Bronchial epithelial cell (primary cell): ENCODE measurements around the gene MICAL3. TPM values are rescaled to one million over a fixed set of nuclear protein-coding genes. Genes with fewer than 3 reads are reported as not detected.
A peak's percentile ranks its signal among the peaks of the same experiment; 100 is the strongest.
"Not testable (repeated sequence)": the region's sequence is repeated elsewhere in the genome, so short reads cannot be mapped to it uniquely, and the experiment has no call there.

ENCODE experiments used
- DNase-seq: peaks from one replicate; pipeline ENCODE4 v3.0.0-alpha.2; 2010; ENCODE audit warnings: low read depth
- FAIRE-seq: peaks from 2 replicates; lab custom pipeline; 2011; peaks lifted over from hg19 to GRCh38; lab: Jason Lieb, UNC
- H3K27me3 ChIP-seq: 2 replicates; pipeline ENCODE4 v1.5.1; 2011; ENCODE audit warnings: low read length; ENCODE audit not compliant: control insufficient read depth, insufficient read depth
- H3K36me3 ChIP-seq: 2 replicates; pipeline ENCODE4 v1.5.1; 2011; ENCODE audit warnings: low read length; ENCODE audit not compliant: control insufficient read depth, insufficient read depth
- H3K4me3 ChIP-seq: 2 replicates; pipeline ENCODE4 v1.5.1; 2011; ENCODE audit warnings: mild to moderate bottlenecking, low read depth, low read length, control low read depth
- total RNA-seq: library from RNA; depleted of rRNA; stranded (reverse); fragments of >200 nt; gene quantifications from 2 replicates; pipeline ENCODE4 v1.2.1, GENCODE V29; 2014
- TF ChIP-seq, protein P1 (sequence below): IDR thresholded peaks from 2 replicates; pipeline ENCODE4 v1.5.1; 2011; ENCODE audit warnings: mild to moderate bottlenecking, moderate library complexity, low read length, control low read depth, inconsistent platforms; ENCODE audit not compliant: insufficient read depth, severe bottlenecking

MICAL3 gene
- total RNA-seq, 1 donor from 2014 or later: 13.4 TPM

DNA sequence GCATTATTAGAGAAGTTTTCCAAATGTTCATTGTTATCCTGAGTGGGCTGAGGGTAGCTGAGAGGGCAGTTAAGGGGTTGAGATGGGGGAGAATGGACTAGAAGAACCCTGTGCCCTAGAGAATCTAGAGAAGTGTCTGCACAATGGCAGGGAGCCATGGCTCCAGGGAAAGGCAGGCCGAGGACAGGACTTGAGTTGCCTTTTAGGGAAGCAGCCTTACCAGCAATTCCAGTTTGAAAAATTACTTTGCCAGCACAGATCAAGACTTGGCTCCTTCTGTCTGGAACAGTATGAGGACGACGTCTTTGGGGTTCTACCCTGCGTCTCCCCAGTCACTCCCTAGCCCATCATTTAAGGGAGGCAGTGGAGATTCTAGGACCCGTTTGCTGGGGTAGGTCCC, 25.7 kb upstream of the MICAL3 start:
- peak; percentile 36 for FAIRE-seq
- no peak for DNase-seq
- Histone ChIP-seq H3K27me3 (no peaks in the 10 kb centered on the region), H3K4me3 (no peak overlapping the region), H3K36me3 (no peaks in the 10 kb centered on the region)
- TF ChIP-seq, protein P1, sequence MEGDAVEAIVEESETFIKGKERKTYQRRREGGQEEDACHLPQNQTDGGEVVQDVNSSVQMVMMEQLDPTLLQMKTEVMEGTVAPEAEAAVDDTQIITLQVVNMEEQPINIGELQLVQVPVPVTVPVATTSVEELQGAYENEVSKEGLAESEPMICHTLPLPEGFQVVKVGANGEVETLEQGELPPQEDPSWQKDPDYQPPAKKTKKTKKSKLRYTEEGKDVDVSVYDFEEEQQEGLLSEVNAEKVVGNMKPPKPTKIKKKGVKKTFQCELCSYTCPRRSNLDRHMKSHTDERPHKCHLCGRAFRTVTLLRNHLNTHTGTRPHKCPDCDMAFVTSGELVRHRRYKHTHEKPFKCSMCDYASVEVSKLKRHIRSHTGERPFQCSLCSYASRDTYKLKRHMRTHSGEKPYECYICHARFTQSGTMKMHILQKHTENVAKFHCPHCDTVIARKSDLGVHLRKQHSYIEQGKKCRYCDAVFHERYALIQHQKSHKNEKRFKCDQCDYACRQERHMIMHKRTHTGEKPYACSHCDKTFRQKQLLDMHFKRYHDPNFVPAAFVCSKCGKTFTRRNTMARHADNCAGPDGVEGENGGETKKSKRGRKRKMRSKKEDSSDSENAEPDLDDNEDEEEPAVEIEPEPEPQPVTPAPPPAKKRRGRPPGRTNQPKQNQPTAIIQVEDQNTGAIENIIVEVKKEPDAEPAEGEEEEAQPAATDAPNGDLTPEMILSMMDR: no peak

DNA sequence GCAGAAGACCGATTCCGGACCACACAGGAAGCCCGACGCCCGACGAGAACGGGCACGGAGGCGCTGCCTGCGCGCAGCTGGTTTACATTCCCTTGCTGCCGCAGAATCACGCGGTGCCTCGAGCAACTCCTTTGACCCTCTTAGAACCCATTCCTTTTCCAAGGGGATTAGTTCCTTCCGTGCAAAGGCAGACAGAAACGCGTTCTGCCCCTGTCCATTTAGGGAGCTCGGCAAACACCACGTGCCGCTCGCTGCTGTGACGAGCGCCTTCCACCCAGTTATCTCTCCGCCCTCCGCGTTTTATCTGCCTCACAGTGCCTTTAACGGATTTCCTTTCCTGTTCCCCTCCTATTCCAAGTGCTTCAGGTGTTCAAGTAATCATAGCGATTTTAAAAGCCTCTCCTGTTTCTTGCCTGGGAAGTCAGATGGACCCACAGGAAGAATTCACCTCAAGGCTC, 24.1 kb upstream of the MICAL3 start:
- FAIRE-seq (no peak), DNase-seq (no peak)
- Histone ChIP-seq H3K36me3 (no peaks in the 10 kb centered on the region), H3K4me3 (no peak overlapping the region), H3K27me3 (no peaks in the 10 kb centered on the region)
- TF ChIP-seq, protein P1: no peak

DNA sequence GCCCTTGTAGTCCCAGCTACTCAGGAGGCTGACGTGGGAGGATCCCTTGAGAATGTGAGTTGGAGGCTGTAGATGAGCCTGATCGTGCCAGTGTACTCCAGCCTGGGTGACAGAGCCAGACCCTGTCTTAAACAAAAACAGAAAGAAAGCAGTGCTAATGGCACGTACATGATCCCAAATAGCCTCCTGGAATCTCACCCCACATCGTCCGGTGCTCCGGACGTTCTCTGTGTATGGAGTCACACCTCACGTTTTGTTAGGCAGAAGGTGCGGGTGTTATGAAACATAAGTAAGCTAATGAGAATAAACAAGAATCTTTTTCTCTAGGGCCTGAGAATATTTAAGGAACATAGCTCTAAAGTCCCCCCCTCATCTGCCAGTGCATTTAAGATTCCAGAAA, 23.7 kb upstream of the MICAL3 start:
- Histone ChIP-seq H3K27me3 (no peaks in the 10 kb centered on the region), H3K36me3 (no peaks in the 10 kb centered on the region), H3K4me3 (no peak overlapping the region)
- TF ChIP-seq, protein P1: no peak
- no peak for FAIRE-seq
- DNase-seq: no peak

DNA sequence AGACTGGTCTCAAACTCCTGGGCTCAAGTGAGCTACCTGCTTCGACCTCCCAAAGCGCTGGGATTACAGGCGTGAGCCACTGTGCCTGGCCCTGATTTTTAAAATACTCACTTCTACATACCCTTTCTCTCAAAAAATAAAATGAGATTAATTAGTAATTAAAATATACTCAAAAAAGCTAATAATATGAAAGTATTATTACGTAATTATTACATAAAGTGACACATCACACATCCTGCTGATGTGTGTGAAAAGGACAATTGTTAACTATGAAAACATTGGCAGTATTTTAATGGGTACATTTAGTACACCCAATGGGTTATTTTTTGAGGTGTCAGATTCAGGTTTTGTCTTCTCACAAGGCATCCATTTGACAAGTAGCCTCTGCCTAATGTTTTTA, 21.4 kb upstream of the MICAL3 start:
- H3K27me3 ChIP-seq: no peaks in the 10 kb centered on the region
- no peak for DNase-seq
- no peak overlapping the region for H3K4me3 ChIP-seq
- TF ChIP-seq, protein P1: no peak
- no peak for FAIRE-seq
- no peaks in the 10 kb centered on the region for H3K36me3 ChIP-seq

DNA sequence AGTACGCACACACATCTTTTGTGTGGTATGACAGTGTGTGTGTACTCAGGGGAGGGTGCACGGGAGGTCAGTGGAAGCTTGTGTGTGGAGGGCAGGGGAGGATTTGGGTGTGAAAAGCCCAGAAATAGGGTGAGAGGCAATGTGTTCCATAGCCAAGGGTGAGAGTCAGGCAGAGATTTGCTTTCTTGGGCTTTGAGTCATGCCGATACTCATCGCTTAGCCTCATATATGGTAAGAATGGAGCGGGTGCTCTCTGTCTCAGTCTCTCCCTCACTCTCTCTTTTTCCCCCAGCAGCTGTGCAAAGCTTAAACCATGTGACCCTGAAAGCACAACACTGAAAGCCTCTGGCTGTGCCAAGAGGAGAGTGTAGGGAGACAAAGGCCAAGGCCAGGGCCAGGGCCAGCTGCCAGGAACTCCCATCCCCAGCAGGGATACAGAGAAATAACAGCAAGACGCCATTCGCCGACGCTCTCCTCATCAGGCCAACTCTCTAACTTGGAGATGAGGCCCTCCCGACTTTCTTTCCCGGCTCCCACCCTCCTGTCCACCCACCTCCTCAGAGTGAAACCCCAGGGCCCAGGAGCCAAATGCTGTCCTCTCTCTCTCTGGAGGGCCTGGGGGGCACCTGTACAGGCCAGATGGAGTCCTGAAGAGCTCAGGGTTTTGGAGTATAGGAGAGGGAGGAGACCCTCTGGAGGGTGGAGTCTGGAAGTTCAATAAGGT, 20.3 kb upstream of the MICAL3 start:
- peak; percentile 60 for FAIRE-seq
- Histone ChIP-seq H3K4me3 (no peak overlapping the region), H3K36me3 (no peaks in the 10 kb centered on the region), H3K27me3 (no peaks in the 10 kb centered on the region)
- no peak for DNase-seq
- TF ChIP-seq, protein P1: no peak

DNA sequence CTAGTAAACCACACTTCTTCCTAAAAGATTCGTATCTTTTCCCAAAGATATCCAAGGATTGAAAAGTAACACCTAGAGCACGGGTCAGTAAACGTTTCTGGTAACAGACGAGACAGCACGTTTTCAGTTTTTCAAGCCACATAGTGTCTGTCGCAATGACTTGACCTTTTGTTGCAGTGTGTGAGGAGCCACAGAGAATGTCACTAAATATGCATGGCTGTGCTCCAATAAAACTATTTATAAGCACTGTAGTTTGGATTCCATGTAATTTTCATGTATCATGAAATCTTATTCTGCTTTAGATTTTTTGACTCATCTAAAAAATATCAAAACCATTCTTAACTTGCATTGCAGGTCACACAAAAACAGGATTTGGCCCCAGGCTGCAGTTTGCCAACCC, 18.3 kb upstream of the MICAL3 start:
- Histone ChIP-seq H3K27me3 (no peaks in the 10 kb centered on the region), H3K36me3 (no peaks in the 10 kb centered on the region), H3K4me3 (no peak overlapping the region)
- no peak for DNase-seq
- TF ChIP-seq, protein P1: no peak
- no peak for FAIRE-seq

DNA sequence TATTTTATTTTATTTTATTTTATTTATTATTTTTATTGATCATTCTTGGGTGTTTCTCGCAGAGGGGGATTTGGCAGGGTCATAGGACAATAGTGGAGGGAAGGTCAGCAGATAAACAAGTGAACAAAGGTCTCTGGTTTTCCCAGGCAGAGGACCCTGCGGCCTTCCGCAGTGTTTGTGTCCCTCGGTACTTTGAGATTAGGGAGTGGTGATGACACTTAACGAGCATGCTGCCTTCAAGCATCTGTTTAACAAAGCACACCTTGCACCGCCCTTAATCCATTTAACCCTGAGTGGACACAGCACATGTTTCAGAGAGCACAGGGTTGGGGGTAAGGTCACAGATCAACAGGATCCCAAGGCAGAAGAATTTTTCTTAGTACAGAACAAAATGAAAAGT, 16.5 kb upstream of the MICAL3 start:
- not testable (repeated sequence) for H3K4me3 ChIP-seq, H3K27me3 ChIP-seq, FAIRE-seq, H3K36me3 ChIP-seq, DNase-seq
